ENCODE results near the gene SLC6A9.

SLC6A9 gene

GRCh38 chr1:44047131-44047530 is 15.9 kb upstream of the SLC6A9 start:
- no peak for DNase-seq

GRCh38 chr1:44045064-44045463 is 13.8 kb upstream of the SLC6A9 start:
- no peak for DNase-seq

- no peak for DNase-seq
These were observed 13.0 kb upstream of the SLC6A9 start for GRCh38 chr1:44044071-44044801.

GRCh38 chr1:44043176-44044070 is 12.2 kb upstream of the SLC6A9 start:
- no peak for DNase-seq

- DNase-seq, result no peak
These were observed 9.6 kb upstream of the SLC6A9 start for GRCh38 chr1:44040846-44041245.

GRCh38 chr1:44040418-44040817 is 9.2 kb upstream of the SLC6A9 start:
- DNase-seq, result no peak

GRCh38 chr1:44038876-44039657 is 7.8 kb upstream of the SLC6A9 start:
- no peak for DNase-seq

- no peak for DNase-seq
These were observed 5.9 kb upstream of the SLC6A9 start for GRCh38 chr1:44037154-44037553.

GRCh38 chr1:44036409-44037139 is 5.3 kb upstream of the SLC6A9 start:
- peak; percentile 98 for DNase-seq

GRCh38 chr1:44035726-44036408 is 4.6 kb upstream of the SLC6A9 start:
- no peak for DNase-seq

GRCh38 chr1:44034976-44035716 is 3.9 kb upstream of the SLC6A9 start:
- DNase-seq, result no peak

- no peak for DNase-seq
These were observed 3.2 kb upstream of the SLC6A9 start for GRCh38 chr1:44034423-44034822.

- DNase-seq, result no peak
These were observed 2.5 kb upstream of the SLC6A9 start for GRCh38 chr1:44033756-44034155.

- DNase-seq, result no peak
These were observed 1.8 kb upstream of the SLC6A9 start for GRCh38 chr1:44033041-44033575.

GRCh38 chr1:44032170-44032790 is 1.0 kb upstream of the SLC6A9 start:
- DNase-seq, result peak; percentile 56

GRCh38 chr1:44030605-44031251 is 534 bp downstream of the SLC6A9 start:
- DNase-seq, result peak; percentile 95

GRCh38 chr1:44029911-44030604 is 1.2 kb downstream of the SLC6A9 start:
- DNase-seq, result peak; percentile 100

- peak; percentile 83 for DNase-seq
These were observed 1.9 kb downstream of the SLC6A9 start for GRCh38 chr1:44029260-44029910.

- no peak for DNase-seq
These were observed 3.9 kb downstream of the SLC6A9 start for GRCh38 chr1:44027320-44027719.

All from NCI-H510A treated with DMSO at 0.1 percent for 48 hours (cell line).